Measurements from ENCODE around the gene TIMM23.
"Not testable (repeated sequence)": the region's sequence is repeated elsewhere in the genome, so short reads cannot be mapped to it uniquely, and the experiment has no call there.

The TIMM23 gene

GRCh38 chr10:45997994-45998763, 25.9 kb downstream of the TIMM23 start:
- DNase-seq, result no peak

GRCh38 chr10:45999955-46000354, 27.7 kb downstream of the TIMM23 start:
- not testable (repeated sequence) for DNase-seq

DNA sequence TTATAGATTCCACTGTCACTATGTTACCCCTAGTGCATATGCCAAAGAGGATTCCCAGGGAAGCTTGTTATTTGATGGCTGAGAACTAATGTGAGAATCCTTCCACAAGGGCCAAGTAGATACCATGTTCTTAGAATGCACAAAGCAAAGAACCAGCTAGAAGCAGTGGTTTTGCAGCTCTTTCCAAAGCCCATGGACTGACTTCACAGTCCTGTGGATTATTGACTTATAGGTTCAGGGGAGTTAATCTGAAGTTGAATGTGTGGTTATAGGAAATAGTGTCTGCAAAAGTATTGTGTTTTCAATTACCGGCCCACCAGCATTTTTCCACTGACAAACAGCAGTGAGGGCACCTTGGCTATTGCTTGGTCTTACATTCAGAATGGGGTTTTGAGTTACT, 28.2 kb downstream of the TIMM23 start:
- no peak for DNase-seq

DNA sequence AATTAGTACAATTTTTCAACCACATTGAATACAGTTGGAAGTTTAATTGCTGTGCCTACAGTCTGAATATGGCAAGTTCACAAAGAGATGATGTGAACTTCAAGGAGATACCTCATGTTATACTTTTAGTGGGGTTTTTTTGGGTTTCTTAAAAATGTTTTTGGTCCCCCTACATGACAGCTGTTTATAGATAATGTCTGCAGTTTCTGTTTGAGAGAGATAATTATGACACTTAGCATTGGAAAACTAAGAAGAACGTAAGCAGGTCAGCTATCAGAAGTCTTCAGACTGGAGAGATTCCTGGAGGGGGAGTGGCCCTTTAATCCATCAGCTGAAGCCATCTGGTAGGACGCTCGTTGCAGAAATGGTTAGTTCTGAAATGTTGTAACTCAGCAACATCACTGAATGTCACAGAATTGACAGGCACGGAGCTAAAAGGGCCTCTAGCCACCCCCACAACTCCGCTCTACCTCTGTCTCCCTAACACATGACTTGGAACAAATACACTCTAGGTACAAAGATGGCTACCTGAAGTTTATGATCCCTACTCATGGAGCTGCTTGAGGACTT, 29.0 kb downstream of the TIMM23 start:
- DNase-seq, result no peak

DNA sequence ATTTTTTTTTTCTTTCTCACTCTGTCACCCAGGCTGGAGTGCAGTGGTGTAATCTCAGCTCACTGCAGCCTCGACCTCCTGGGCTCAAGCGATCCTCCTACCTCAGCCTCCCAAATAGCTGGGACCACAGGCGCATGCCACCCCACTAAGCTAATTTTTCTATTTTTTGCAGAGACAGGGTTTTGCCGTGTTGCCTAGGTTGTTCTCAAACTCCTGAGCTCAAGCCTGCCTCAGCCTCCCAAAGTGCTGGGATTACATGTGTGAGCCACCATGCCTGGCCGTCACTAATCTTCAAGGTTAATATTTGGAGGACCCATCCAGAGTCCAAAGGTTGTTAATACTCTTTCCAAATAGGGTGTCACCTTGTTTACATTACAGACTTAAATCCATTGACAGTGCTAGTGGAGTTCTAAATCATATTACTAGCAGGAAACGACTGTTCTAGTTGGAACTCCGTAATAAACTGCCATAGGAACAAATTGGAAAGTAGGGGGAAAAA, 29.9 kb downstream of the TIMM23 start:
- DNase-seq, result not testable (repeated sequence)

- DNase-seq, result no peak
Observed at GRCh38 chr10:46002916-46003693, 30.8 kb downstream of the TIMM23 start.

GRCh38 chr10:46004963-46005362, 32.7 kb downstream of the TIMM23 start:
- no peak for DNase-seq

- no peak for DNase-seq
Observed at GRCh38 chr10:46005383-46005782, 33.1 kb downstream of the TIMM23 start.

GRCh38 chr10:46006219-46006618, 33.9 kb downstream of the TIMM23 start:
- no peak for DNase-seq

- DNase-seq, result no peak
Observed at GRCh38 chr10:46012746-46013145, 40.5 kb downstream of the TIMM23 start.

- DNase-seq, result no peak
Observed at GRCh38 chr10:46014206-46014605, 41.9 kb downstream of the TIMM23 start.

DNA sequence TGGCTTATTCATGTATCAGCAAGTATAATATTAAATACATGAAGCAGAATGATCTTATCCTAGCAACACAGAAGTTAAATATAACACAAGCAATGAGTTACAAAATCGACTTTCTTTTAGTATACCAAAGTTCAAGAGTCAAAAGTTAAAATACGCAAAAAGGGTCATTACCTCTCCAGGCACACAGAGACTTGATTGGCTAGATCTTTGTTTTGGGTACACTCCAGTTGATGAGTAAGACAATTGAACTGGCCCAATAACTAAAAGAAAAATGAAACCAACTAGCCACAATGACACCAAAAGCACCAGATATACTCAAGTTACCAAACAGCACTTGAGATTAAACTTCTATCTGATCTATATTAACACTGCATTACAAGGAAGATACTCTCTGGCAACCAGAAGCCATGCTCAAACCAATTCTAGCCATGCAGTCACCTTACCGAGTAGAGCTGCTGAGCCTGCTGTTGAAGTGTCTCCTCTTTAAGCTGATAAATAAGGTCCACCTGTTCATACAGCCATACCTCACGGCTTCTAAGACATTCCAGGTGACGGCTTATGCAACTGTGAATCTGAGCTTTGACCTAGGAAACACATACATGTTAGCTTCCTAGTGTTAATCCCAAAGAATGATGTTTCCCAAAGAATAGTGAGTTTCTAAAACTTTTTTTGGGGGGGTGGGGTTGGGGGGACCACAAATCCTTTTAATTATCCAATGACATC, 42.6 kb downstream of the TIMM23 start:
- DNase-seq, result no peak

DNA sequence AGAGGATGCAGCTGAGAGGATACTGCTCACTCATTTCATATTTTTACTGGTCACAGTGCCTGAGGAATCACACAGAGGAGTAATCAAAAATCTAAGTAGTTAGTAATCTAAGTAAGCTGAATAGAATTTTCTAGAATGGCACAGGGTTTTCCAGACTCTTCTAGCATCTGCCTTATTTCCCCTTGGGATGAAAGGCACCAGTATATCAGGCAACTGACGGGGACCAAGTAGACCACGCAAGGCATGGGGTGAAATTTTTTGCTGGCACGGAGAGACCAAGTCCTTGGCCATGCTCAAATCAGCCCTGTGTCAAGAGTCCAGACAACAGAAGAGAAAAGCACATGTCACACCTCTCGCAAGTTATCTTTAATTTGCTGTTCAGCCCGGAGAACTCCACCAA, 43.9 kb downstream of the TIMM23 start:
- no peak for DNase-seq

GRCh38 chr10:46016811-46017210, 44.5 kb downstream of the TIMM23 start:
- no peak for DNase-seq

DNA sequence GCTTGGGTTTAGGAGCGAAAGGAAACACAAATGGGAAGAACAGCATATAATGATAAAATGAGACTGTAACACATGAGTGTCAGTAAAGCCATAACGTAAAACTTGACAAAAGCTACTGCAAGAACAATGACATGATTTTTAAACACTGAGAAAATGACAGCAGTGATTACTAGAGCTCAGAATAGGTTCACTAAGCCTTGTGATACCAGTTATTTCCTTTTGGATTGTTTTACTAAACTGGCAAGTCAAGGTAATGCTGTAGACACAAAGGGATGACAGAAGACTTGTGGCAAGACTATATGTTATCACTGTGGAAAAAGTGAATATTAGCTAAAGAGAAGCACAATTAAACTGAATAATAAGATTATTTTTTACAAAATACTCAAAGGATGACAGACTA, 45.4 kb downstream of the TIMM23 start:
- DNase-seq, result no peak

GRCh38 chr10:46018453-46019176, 46.3 kb downstream of the TIMM23 start:
- no peak for DNase-seq

DNA sequence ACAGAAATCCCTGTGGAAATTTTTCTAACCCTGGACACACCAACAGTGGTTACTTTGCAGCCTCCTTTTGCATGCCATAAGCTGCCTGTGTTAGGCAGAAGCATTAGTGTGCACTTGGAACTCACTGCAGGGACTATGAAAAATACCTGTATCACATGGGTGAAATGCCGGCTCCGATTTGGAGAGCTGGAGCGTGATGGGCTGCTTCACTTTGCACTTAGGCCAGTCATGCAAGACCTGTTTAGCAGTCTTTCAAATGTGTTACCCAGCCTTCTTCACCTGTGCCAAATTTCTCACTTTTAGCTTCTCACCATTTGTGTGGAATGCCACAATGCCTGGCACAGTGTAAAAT, 46.9 kb downstream of the TIMM23 start:
- DNase-seq, result no peak

DNA sequence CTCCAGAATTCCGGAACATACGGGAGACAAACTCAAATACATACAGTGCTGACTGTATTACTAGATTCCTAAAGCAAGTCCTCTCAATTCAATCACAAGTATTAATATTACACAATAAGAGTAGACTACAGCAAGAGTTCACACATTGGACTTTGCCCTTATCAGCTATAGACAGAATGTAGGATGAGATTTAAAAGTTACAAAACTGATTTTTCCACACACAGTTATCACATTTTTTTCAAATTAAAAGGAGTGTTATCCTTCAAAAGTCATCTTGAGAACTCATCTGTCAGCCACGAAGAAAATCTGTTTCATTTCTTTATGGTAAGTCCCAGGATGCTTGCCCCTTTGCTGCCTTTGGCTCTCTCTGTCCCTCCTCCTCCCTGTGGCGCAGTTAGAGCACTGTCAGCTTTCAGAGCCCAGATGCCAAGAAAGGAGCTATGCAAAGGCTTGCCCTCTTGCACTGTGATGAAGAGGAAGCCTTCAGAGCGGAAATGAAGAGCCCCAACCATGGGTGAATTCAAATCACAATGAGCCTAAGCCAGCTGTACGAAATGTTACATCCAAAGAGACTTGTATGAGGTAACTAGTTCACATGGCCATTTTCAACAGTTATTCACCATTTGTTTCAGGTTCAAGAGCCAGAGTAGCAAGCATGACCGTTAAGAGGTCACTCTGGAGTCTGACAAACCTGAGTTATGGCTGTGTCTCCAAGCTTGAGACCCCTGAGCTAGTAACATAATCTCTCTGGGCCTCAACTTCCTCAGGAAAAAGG, 47.5 kb downstream of the TIMM23 start:
- DNase-seq, result no peak

GRCh38 chr10:46020344-46020657, 48.0 kb downstream of the TIMM23 start:
- DNase-seq, result no peak

DNA sequence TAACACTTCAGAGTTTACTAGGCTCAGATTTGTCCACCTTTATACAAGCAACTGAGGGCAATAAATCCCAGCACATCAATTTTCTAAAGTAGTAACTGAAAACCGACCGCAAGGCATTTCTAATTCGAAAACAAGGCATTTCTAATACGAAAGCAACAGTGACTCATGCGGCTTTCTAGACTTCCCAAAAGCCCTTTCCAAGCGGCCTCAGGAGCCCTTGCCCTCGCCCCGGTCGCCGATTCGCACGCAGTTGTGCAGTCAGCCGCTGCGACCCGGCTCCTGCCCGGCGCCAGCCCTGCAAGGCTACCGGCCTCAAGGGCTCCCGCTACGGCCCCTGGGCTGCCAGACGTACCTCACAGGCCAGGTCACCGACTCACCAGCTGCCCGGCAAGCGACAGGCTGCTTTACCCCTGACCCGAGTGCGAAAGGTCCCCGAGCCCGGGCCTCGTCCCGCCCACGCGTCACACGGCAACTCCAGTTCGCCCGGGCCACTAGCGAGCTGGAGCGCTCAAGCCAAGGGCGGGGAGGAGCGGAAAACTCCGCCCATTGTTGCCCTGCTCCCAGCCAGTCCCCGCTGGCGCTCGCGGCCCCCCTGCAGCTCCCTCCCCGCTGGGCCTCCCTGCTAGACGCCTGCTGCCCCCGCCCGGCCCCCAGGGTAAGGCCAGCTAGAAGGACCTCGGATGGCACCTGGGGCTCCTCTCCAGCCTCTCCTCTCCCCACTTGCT, 50.9 kb downstream of the TIMM23 start:
- peak; percentile 90 for DNase-seq

DNA sequence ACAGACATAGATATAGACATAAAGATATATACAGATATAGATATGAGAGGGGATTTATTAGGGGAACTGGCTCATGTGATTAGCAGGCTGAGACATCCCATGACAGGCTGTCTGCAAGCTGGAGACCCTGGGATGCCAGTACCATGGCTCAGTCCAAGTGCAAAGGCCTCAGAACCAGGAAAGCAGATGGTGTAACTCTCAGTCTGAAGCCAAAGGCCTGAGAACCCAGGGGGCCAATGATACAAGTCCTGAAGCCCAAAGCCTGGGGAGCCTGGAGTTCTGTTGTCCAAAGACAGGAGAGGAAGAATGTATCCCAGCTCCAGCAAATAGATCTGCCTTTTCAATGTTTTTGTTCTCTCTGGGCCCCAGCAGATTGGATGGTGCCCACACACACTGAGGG, 52.7 kb downstream of the TIMM23 start:
- DNase-seq, result no peak

Measured in stimulated activated CD8-positive, alpha-beta memory T cell treated with anti-CD3 and anti-CD28 coated beads, Interleukin-4, amount 100 ng/mL, for 48 hours (primary cell).